Measurements from ENCODE around the gene NSG1. TPM values are rescaled to one million over a fixed set of nuclear protein-coding genes. Genes with fewer than 3 reads are reported as not detected.
A peak's percentile ranks its signal among the peaks of the same experiment; 100 is the strongest.

Gene NSG1
- total RNA-seq, 1 experiment from 2014 or later = 1.3 TPM

DNA sequence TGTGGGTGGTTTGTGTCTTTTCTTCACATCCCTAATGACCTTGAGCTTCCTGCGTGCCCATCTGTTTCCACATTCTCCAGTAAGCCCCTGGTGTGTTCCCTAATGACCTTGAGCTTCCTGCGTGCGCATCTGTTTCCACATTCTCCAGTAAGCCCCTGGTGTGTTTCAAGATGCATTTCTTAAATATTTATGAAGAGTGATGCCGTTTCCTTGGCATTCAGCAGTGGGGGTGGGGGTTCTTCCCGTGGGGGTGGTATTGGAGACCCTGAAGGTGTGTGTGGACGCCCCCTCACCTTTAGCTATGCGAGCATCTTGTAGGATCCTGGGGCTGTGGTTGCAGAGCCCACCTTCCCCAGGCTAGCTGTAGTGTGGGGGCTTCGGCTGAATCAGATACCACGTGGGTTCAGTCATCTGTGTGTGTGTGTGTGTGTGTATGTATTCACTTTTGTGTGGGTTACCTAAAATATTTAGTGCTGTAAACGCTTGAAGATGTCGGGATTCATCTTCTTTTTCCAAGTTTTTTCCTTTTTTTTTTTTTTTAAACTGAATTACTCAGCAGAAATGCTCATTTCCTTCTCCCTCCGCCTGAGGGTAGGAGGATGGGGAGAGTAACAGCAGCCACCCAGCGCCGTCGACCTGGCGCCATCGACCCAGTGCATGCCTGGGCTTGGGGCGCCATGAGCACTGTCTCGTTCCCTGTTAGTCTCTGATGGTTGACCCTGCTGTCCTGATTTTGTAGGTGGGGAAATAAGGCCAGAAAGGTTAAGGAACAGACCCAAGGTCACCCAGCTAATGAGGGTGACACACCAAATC is 9.9 kb downstream of the NSG1 start:
- H3K4me3 ChIP-seq (ENCODE audit: low read depth, low read length, poor library complexity, severe bottlenecking) = no peak overlapping the region
- ChIA-PET POLR2A (ENCODE audit: low non-redundant PET) (no interaction called here), CTCF (no interaction called here)
- peaks cover 4% of the 10 kb centered on the region for H3K27me3 ChIP-seq (replicated peaks; ENCODE audit: insufficient read depth, low read depth, low read length, poor library complexity)
- TF ChIP-seq CTCF (conservative IDR thresholded peaks at IDR 0.05; ENCODE audit: low read depth, low read length) (no peak), EZH2 (IDR thresholded peaks at IDR 0.05; ENCODE audit: borderline replicate concordance, low read depth, low read length, poor library complexity, severe bottlenecking) (no peak)
- H3K36me3 ChIP-seq (ENCODE audit: insufficient read depth, low read length, poor library complexity, severe bottlenecking) = no peaks in the 10 kb centered on the region
- DNase-seq (ENCODE audit: low spot score) = peak; percentile 67
- intact Hi-C loops (cut with micrococcal nuclease; ENCODE audit: unreplicated experiment) = no loop called here
- BruUV-seq (replicated peaks) = no TSS peak
- peaks cover 17% of the 10 kb centered on the region for H3K4me1 ChIP-seq (ENCODE audit: insufficient read depth, low read length, poor library complexity, severe bottlenecking)
- no peaks in the 10 kb centered on the region for H3K9me3 ChIP-seq (ENCODE audit: low read depth, low read length, poor library complexity, severe bottlenecking)
- H3K27ac ChIP-seq (ENCODE audit: low read depth, low read length, poor library complexity, severe bottlenecking) = no peak overlapping the region

GRCh38 chr4:4397441-4397819 is 10.5 kb downstream of the NSG1 start:
- H3K4me1 ChIP-seq (ENCODE audit: insufficient read depth, low read length, poor library complexity, severe bottlenecking) = peaks cover 17% of the 10 kb centered on the region
- H3K27me3 ChIP-seq (replicated peaks; ENCODE audit: insufficient read depth, low read depth, low read length, poor library complexity) = peaks cover 4% of the 10 kb centered on the region
- POLR2A ChIA-PET (ENCODE audit: low non-redundant PET) = no interaction called here
- intact Hi-C loops (cut with micrococcal nuclease; ENCODE audit: unreplicated experiment) = no loop called here
- no TSS peak for BruUV-seq (replicated peaks)
- CTCF ChIA-PET = no interaction called here
- H3K9me3 ChIP-seq (ENCODE audit: low read depth, low read length, poor library complexity, severe bottlenecking) = no peaks in the 10 kb centered on the region
- no peak overlapping the region for H3K27ac ChIP-seq (ENCODE audit: low read depth, low read length, poor library complexity, severe bottlenecking)
- DNase-seq (ENCODE audit: low spot score) = no peak
- no peaks in the 10 kb centered on the region for H3K36me3 ChIP-seq (ENCODE audit: insufficient read depth, low read length, poor library complexity, severe bottlenecking)
- H3K4me3 ChIP-seq (ENCODE audit: low read depth, low read length, poor library complexity, severe bottlenecking) = no peak overlapping the region
- no peak for TF ChIP-seq EZH2 (IDR thresholded peaks at IDR 0.05; ENCODE audit: borderline replicate concordance, low read depth, low read length, poor library complexity, severe bottlenecking)
- no peak for TF ChIP-seq CTCF (conservative IDR thresholded peaks at IDR 0.05; ENCODE audit: low read depth, low read length)

GRCh38 chr4:4398430-4398829 is 11.5 kb downstream of the NSG1 start:
- CTCF ChIA-PET = no interaction called here
- no TSS peak for BruUV-seq (replicated peaks)
- Histone ChIP-seq H3K9me3 (ENCODE audit: low read depth, low read length, poor library complexity, severe bottlenecking) (no peaks in the 10 kb centered on the region), H3K27ac (ENCODE audit: low read depth, low read length, poor library complexity, severe bottlenecking) (no peak overlapping the region), H3K4me3 (ENCODE audit: low read depth, low read length, poor library complexity, severe bottlenecking) (no peak overlapping the region), H3K27me3 (replicated peaks; ENCODE audit: insufficient read depth, low read depth, low read length, poor library complexity) (peaks cover 4% of the 10 kb centered on the region), H3K36me3 (ENCODE audit: insufficient read depth, low read length, poor library complexity, severe bottlenecking) (no peaks in the 10 kb centered on the region), H3K4me1 (ENCODE audit: insufficient read depth, low read length, poor library complexity, severe bottlenecking) (peaks cover 17% of the 10 kb centered on the region)
- intact Hi-C loops (cut with micrococcal nuclease; ENCODE audit: unreplicated experiment) = no loop called here
- no peak for DNase-seq (ENCODE audit: low spot score)
- no peak for TF ChIP-seq CTCF (conservative IDR thresholded peaks at IDR 0.05; ENCODE audit: low read depth, low read length)
- no peak for TF ChIP-seq EZH2 (IDR thresholded peaks at IDR 0.05; ENCODE audit: borderline replicate concordance, low read depth, low read length, poor library complexity, severe bottlenecking)
- POLR2A ChIA-PET (ENCODE audit: low non-redundant PET) = no interaction called here

Data from A673 (cell line).